IMR-90 (cell line): ENCODE results near the gene SPHK1. TPM values are rescaled to one million over a fixed set of nuclear protein-coding genes. Genes with fewer than 3 reads are reported as not detected.

Experiments used
- ATAC-seq: fragments of 200-7000 bp; cut with Tn5 transposase; 2 replicates; pipeline ENCODE4 v1.9.1; 2020; ENCODE audit warnings: low read depth, mild to moderate bottlenecking, moderate library complexity
- BruUV-seq: library from RNA; stranded (reverse); fragments of 400-500 nt; replicated peaks from 2 replicates; lab custom pipeline; 2021; lab: Mats Ljungman, UMichigan
- CTCF ChIA-PET: fragments of 300-600 bp; formaldehyde crosslinking; extraction: SDS; loops from one replicate; lab custom pipeline; 2021; ENCODE audit warnings: antibody characterized with exemption; lab: Yijun Ruan, JAX
- POLR2A ChIA-PET: fragments of 300-600 bp; sonication (Branson Sonifier 250); formaldehyde crosslinking; loops from one replicate; lab custom pipeline; 2022; ENCODE audit warnings: antibody characterized with exemption; ENCODE audit not compliant: unreplicated experiment; lab: Charles Lee
- DNase-seq: peaks from one replicate; pipeline ENCODE4 v3.0.0; 2013
- H2AFZ ChIP-seq: replicated peaks from 2 replicates; pipeline ENCODE3; 2013; ENCODE audit warnings: low read length, mild to moderate bottlenecking; ENCODE audit not compliant: poor library complexity
- H2AK5ac ChIP-seq: 2 replicates; pipeline ENCODE4 v1.6.1; 2013; ENCODE audit warnings: low read depth, low read length, inconsistent platforms
- H2AK9ac ChIP-seq: replicated peaks from 2 replicates; pipeline ENCODE3; 2013; ENCODE audit warnings: mild to moderate bottlenecking, low read depth, low read length, moderate library complexity; ENCODE audit not compliant: poor library complexity
- H2BK120ac ChIP-seq: 2 replicates; pipeline ENCODE4 v1.6.1; 2013; ENCODE audit warnings: low read depth, low read length, inconsistent platforms
- H2BK15ac ChIP-seq: 3 replicates; pipeline ENCODE4 v1.6.1; 2013; ENCODE audit warnings: low read depth, low read length, inconsistent platforms
- H2BK20ac ChIP-seq: 2 replicates; pipeline ENCODE4 v1.6.1; 2013; ENCODE audit warnings: low read depth, mild to moderate bottlenecking, inconsistent platforms, low read length, moderate library complexity
- H2BK5ac ChIP-seq: 2 replicates; pipeline ENCODE4 v1.6.1; 2013; ENCODE audit warnings: mild to moderate bottlenecking, low read depth, low read length, inconsistent platforms; ENCODE audit not compliant: poor library complexity, severe bottlenecking
- H3K14ac ChIP-seq: replicated peaks from 2 replicates; pipeline ENCODE4 v1.6.1; 2013; ENCODE audit warnings: low read depth, low read length, inconsistent platforms
- H3K18ac ChIP-seq: 2 replicates; pipeline ENCODE4 v1.6.1; 2013; ENCODE audit warnings: low read depth, low read length, control low read depth
- H3K23ac ChIP-seq: 2 replicates; pipeline ENCODE4 v1.6.1; 2013; ENCODE audit warnings: low read depth, low read length, inconsistent platforms
- H3K27ac ChIP-seq: 2 replicates; pipeline ENCODE4 v1.5.1; 2013; ENCODE audit warnings: mild to moderate bottlenecking, control low read depth, low read length; ENCODE audit not compliant: insufficient read depth
- H3K27me3 ChIP-seq: 2 replicates; pipeline ENCODE4 v1.6.1; 2013; ENCODE audit warnings: low read length; ENCODE audit not compliant: control insufficient read depth, insufficient read depth
- H3K36me3 ChIP-seq: 2 replicates; pipeline ENCODE4 v1.6.1; 2013; ENCODE audit warnings: low read length, mixed read lengths; ENCODE audit not compliant: control insufficient read depth, insufficient read depth
- H3K4ac ChIP-seq: 2 replicates; pipeline ENCODE4 v1.6.1; 2013; ENCODE audit warnings: low read depth, low read length, inconsistent platforms
- H3K4me1 ChIP-seq: 2 replicates; pipeline ENCODE4 v1.6.1; 2013; ENCODE audit warnings: low read length, mixed read lengths; ENCODE audit not compliant: control insufficient read depth, insufficient read depth
- H3K4me2 ChIP-seq: 2 replicates; pipeline ENCODE4 v1.6.1; 2013; ENCODE audit warnings: low read depth, mild to moderate bottlenecking, control low read depth, low read length, moderate library complexity
- H3K4me3 ChIP-seq: 2 replicates; pipeline ENCODE4 v1.5.1; 2013; ENCODE audit warnings: low read depth, mild to moderate bottlenecking, control low read depth, low read length, moderate library complexity; ENCODE audit not compliant: insufficient read depth
- H3K56ac ChIP-seq: 2 replicates; pipeline ENCODE4 v1.6.1; 2013; ENCODE audit warnings: low read length, inconsistent platforms; ENCODE audit not compliant: insufficient read depth; ENCODE audit errors: extremely low read depth
- H3K79me1 ChIP-seq, 2 experiments: 2 replicates each; pipeline ENCODE4 v1.6.1; 2013; ENCODE audit warnings: low read length in 2 of 2, inconsistent platforms in 1 of 2, low read depth in 1 of 2
- H3K9ac ChIP-seq: 2 replicates; pipeline ENCODE4 v1.6.1; 2013; ENCODE audit warnings: low read depth, low read length, control low read depth
- H3K9me1 ChIP-seq: 2 replicates; pipeline ENCODE4 v1.6.1; 2013; ENCODE audit warnings: low read length, inconsistent platforms; ENCODE audit not compliant: insufficient read depth
- H3K9me3 ChIP-seq: 2 replicates; pipeline ENCODE4 v1.6.1; 2013; ENCODE audit warnings: low read length; ENCODE audit not compliant: control insufficient read depth, insufficient read depth
- H4K20me1 ChIP-seq: 2 replicates; pipeline ENCODE4 v1.6.1; 2013; ENCODE audit warnings: low read length, inconsistent platforms; ENCODE audit not compliant: insufficient read depth
- H4K5ac ChIP-seq: 2 replicates; pipeline ENCODE4 v1.6.1; 2013; ENCODE audit warnings: mild to moderate bottlenecking, low read depth, low read length, control low read depth
- H4K8ac ChIP-seq, 2 experiments: 2 replicates each; pipeline ENCODE4 v1.6.1; 2013; ENCODE audit warnings: low read depth in 2 of 2, low read length in 2 of 2, control low read depth in 1 of 2, inconsistent platforms in 1 of 2
- H4K91ac ChIP-seq: 2 replicates; pipeline ENCODE4 v1.6.1; 2013; ENCODE audit warnings: low read depth, low read length, inconsistent platforms; ENCODE audit not compliant: insufficient read depth
- RAD21 ChIP-seq: IDR thresholded peaks from 2 replicates; pipeline ENCODE4 v1.6.1; 2012; ENCODE audit warnings: low read length, improper control_type of control experiment
- RCOR1 ChIP-seq: IDR thresholded peaks from 2 replicates; pipeline ENCODE4 v1.6.1; 2012; ENCODE audit warnings: mild to moderate bottlenecking, low read length, improper control_type of control experiment; ENCODE audit not compliant: insufficient replicate concordance
- SMC3 ChIP-seq: fragments of 150-350 bp; IDR thresholded peaks from 2 replicates; pipeline ENCODE4 v1.6.1; 2016; ENCODE audit warnings: low read depth, mild to moderate bottlenecking, antibody characterized with exemption, low read length, moderate library complexity
- WGBS, 2 experiments: methylation state at CpG; one replicate each; pipeline versions ENCODE4 v1.1.5 to v1.1.7; 2013; ENCODE audit warnings: missing lambda C conversion rate in 2 of 2; ENCODE audit not compliant: insufficient read length in 1 of 2; ENCODE audit errors: extremely low coverage in 2 of 2; 5-methylcytosine and 5-hydroxymethylcytosine counted together
- dilution Hi-C: fragments of 300-500 bp; cut with HindIII; formaldehyde crosslinking; loops from one replicate; pipeline ENCODE4 v1.14.3; 2018; ENCODE audit warnings: low sequenced_read_pairs; ENCODE audit not compliant: unreplicated experiment
- in situ Hi-C: fragments of 300-500 bp; cut with MboI; formaldehyde crosslinking; loops from 3 replicates; pipeline ENCODE4 v1.14.3; 2019; ENCODE audit warnings: low sequenced_read_pairs, inconsistent platforms, mixed read lengths
- intact Hi-C: fragments of 100-400 bp; cut with micrococcal nuclease; formaldehyde crosslinking; loops from 2 replicates; pipeline ENCODE4 v1.10.0; 2022
- polyA plus RNA-seq, 3 experiments: library from polyadenylated mRNA; depleted of rRNA; stranded (reverse); fragments of >200 nt; gene quantifications; 2 replicates each; pipeline ENCODE4 v1.2.3, GENCODE V29; 2012; ENCODE audit warnings: low replicate concordance in 1 of 3
- total RNA-seq: library from RNA; depleted of rRNA; stranded (reverse); fragments of >200 nt; gene quantifications from 2 replicates; pipeline ENCODE4 v1.2.3, GENCODE V29; 2012
- TF ChIP-seq, protein P1 (sequence below): conservative IDR thresholded peaks from 2 replicates; pipeline ENCODE4 v1.5.1; 2012; ENCODE audit warnings: mild to moderate bottlenecking, low read depth, low read length, improper control_type of control experiment

SPHK1 gene
- total and polyA plus RNA-seq, 2 of the 4 experiments (the other 2 are of a cell fraction) = 44.4 to 82.7 TPM

DNA sequence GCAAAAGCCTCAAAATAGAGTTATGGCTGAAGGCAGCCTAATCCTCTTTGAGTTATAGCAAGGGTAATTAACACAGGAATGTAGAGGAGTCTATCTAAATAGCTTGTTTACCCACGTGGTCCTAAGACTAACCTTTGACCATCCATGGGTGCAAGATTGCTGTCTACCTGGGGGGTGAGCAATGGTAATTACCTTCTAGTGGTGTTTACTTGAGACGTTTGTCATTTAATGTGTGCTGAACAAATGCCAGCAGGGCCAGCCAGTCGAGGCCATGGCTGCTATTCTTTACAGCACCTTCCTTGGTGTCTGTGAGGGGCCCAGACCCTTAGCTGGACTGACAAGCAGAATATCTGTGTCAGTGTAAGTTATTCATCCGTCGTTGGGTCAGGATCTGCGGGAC is 16.8 kb upstream of the SPHK1 start:
- Histone ChIP-seq H3K27me3 (no peaks in the 10 kb centered on the region), H3K27ac (no peak overlapping the region), H3K56ac (no peak overlapping the region), H3K4me2 (no peak overlapping the region), H3K14ac (0 out of 2 replicates have a peak overlapping the region, but pooled peaks have one; percentile 30), H2BK15ac (no peak overlapping the region), H4K91ac (no peak overlapping the region), H2BK5ac (no peak overlapping the region), H2BK20ac (peak overlapping the region; percentile 3; the same call in 1 of the 2 replicates), H3K18ac (no peak overlapping the region), H3K23ac (no peak overlapping the region), H3K4ac (0 out of 2 replicates have a peak overlapping the region, but pooled peaks have one; percentile 34), H4K8ac (no peak overlapping the region; a peak in 1 of 4 replicates), H3K9me1 (peaks cover 11% of the 10 kb centered on the region), H3K4me3 (no peak overlapping the region), H2BK120ac (peak overlapping the region; percentile 4; the same call in 1 of the 2 replicates), H3K79me1 (peaks cover 0 to 22% of the 10 kb centered on the region in 2 experiments; a peak in 2 of 4 replicates), H4K5ac (no peak overlapping the region), H4K20me1 (peaks cover 3% of the 10 kb centered on the region; the same call in 1 of the 2 replicates), H3K4me1 (peaks cover 23% of the 10 kb centered on the region), H2AK9ac (no peak overlapping the region), H3K9me3 (no peaks in the 10 kb centered on the region), H3K9ac (no peak overlapping the region), H3K36me3 (no peaks in the 10 kb centered on the region), H2AK5ac (peak overlapping the region; percentile 46), H2AFZ (no peak overlapping the region)
- ATAC-seq = no peak
- WGBS, 2 experiments = 60% methylated on average over 1 of the region's 6 CpGs; no CpG with 5 or more reads in 1 of the 2 experiments
- TF ChIP-seq SMC3 (no peak), RAD21 (no peak), RCOR1 (no peak)
- TF ChIP-seq, protein P1, sequence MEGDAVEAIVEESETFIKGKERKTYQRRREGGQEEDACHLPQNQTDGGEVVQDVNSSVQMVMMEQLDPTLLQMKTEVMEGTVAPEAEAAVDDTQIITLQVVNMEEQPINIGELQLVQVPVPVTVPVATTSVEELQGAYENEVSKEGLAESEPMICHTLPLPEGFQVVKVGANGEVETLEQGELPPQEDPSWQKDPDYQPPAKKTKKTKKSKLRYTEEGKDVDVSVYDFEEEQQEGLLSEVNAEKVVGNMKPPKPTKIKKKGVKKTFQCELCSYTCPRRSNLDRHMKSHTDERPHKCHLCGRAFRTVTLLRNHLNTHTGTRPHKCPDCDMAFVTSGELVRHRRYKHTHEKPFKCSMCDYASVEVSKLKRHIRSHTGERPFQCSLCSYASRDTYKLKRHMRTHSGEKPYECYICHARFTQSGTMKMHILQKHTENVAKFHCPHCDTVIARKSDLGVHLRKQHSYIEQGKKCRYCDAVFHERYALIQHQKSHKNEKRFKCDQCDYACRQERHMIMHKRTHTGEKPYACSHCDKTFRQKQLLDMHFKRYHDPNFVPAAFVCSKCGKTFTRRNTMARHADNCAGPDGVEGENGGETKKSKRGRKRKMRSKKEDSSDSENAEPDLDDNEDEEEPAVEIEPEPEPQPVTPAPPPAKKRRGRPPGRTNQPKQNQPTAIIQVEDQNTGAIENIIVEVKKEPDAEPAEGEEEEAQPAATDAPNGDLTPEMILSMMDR = no peak
- in situ Hi-C loops (no loop called here), dilution Hi-C loops (no loop called here), intact Hi-C loops (no loop called here)
- ChIA-PET POLR2A (no interaction called here), CTCF (interaction anchor here (1.2 kb wide), 1 partner anchor 16 kb away, joined by 3 read pairs; no protein-coding TSS in a partner anchor)
- no peak for DNase-seq
- no TSS peak for BruUV-seq
